HTERT RPE-1 (cell line): ENCODE data around the gene NFYA.

Experiments used
- in situ Hi-C: fragments of 300-500 bp; cut with MboI; formaldehyde crosslinking; loops from 4 replicates; pipeline ENCODE4 v1.14.3; 2020; ENCODE audit warnings: low sequenced_read_pairs

Gene NFYA

GRCh38 chr6:41072836-41073202 is at the start of gene NFYA:
NFYA (plus strand) TSS chr6:41072974; CDS start chr6:41079090, 6,116 bp downstream.
- in situ Hi-C loops = no loop called here

GRCh38 chr6:41023114-41023513 is 49.7 kb upstream of the NFYA start:
- in situ Hi-C loops = no loop called here

- in situ Hi-C loops = no loop called here
Observed at GRCh38 chr6:41025966-41026530, 46.7 kb upstream of the NFYA start.

GRCh38 chr6:41027241-41027640 is 45.5 kb upstream of the NFYA start:
- in situ Hi-C loops = no loop called here

GRCh38 chr6:41027799-41028560 is 44.8 kb upstream of the NFYA start:
- in situ Hi-C loops = no loop called here

- in situ Hi-C loops = no loop called here
Observed at GRCh38 chr6:41028561-41029412, 44.0 kb upstream of the NFYA start.

- in situ Hi-C loops = no loop called here
Observed at GRCh38 chr6:41032830-41033229, 39.9 kb upstream of the NFYA start.

GRCh38 chr6:41033776-41034175 is 39.0 kb upstream of the NFYA start:
- in situ Hi-C loops = no loop called here

- in situ Hi-C loops = no loop called here
Observed at GRCh38 chr6:41036186-41036585, 36.6 kb upstream of the NFYA start.

GRCh38 chr6:41036601-41037000 is 36.2 kb upstream of the NFYA start:
- in situ Hi-C loops = no loop called here

- in situ Hi-C loops = no loop called here
Observed at GRCh38 chr6:41037107-41037900, 35.5 kb upstream of the NFYA start.

- in situ Hi-C loops = no loop called here
Observed at GRCh38 chr6:41038205-41038604, 34.6 kb upstream of the NFYA start.

GRCh38 chr6:41039060-41039998 is 33.4 kb upstream of the NFYA start, which contains the start of gene UNC5CL:
UNC5CL (minus strand) TSS chr6:41039221; CDS start chr6:41035074, 4,147 bp downstream.
- in situ Hi-C loops = no loop called here

- in situ Hi-C loops = no loop called here
Observed at GRCh38 chr6:41040101-41040939, 32.5 kb upstream of the NFYA start.

GRCh38 chr6:41040940-41041536 is 31.7 kb upstream of the NFYA start:
- in situ Hi-C loops = no loop called here

- in situ Hi-C loops = no loop called here
Observed at GRCh38 chr6:41042226-41043055, 30.3 kb upstream of the NFYA start, which contains the start of gene TSPO2. TSPO2 (plus strand) TSS chr6:41042467; CDS start chr6:41042986, 519 bp downstream.

- in situ Hi-C loops = no loop called here
Observed at GRCh38 chr6:41043151-41043550, 29.6 kb upstream of the NFYA start.
